Gastroesophageal sphincter (tissue), 4 donors: ENCODE measurements around the gene ELOB. TPM values are rescaled to one million over a fixed set of nuclear protein-coding genes. Genes with fewer than 3 reads are reported as not detected.

Source experiments
- ATAC-seq: fragments of 150-250 bp; one replicate; pipeline ENCODE4 v1.9.1; 2016; ENCODE audit warnings: mild to moderate bottlenecking, moderate library complexity
- H3K27ac ChIP-seq, 4 donors: fragments of 200-600 bp; sonication (generic) in 3 of 4; 1 replicate in 3 of 4; 2 replicates in 1 of 4; pipeline ENCODE4 v1.5.1; 2016 to 2019
- H3K27me3 ChIP-seq: fragments of 200-600 bp; sonication (generic); one replicate; pipeline ENCODE4 v1.5.1; 2019
- H3K36me3 ChIP-seq, 2 donors: fragments of 200-600 bp; sonication (generic); one replicate each; pipeline ENCODE4 v1.5.1; 2019; ENCODE audit warnings: control low read depth in 1 of 2
- H3K4me1 ChIP-seq, 3 donors: fragments of 200-600 bp; sonication (generic); 1 replicate in 2 of 3; 2 replicates in 1 of 3; pipeline ENCODE4 v1.5.1; 2016 to 2019; ENCODE audit warnings: control low read depth in 2 of 3
- H3K4me3 ChIP-seq, 2 donors: fragments of 200-600 bp; sonication (generic); one replicate each; pipeline ENCODE4 v1.5.1; 2019; ENCODE audit warnings: mild to moderate bottlenecking in 1 of 2, moderate library complexity in 1 of 2
- H3K9me3 ChIP-seq, 3 donors: fragments of 200-600 bp; sonication (generic); one replicate each; pipeline ENCODE4 v1.5.1; 2017 to 2019; ENCODE audit warnings: control low read depth in 2 of 3
- CTCF ChIP-seq, 4 experiments: fragments of 200-600 bp in 2 of 4; fragments of 450-650 bp in 2 of 4; sonication (generic) in 1 of 4; IDR thresholded peaks; one replicate each; pipeline ENCODE4 v1.5.1; 2017 to 2019; ENCODE audit warnings: antibody characterized with exemption in 4 of 4, mild to moderate bottlenecking in 2 of 4, moderate library complexity in 2 of 4
- EP300 ChIP-seq: sonication (generic); formaldehyde crosslinking; IDR thresholded peaks from one replicate; pipeline ENCODE4 v1.6.1; 2017; ENCODE audit warnings: antibody characterized with exemption, mild to moderate bottlenecking
- POLR2A ChIP-seq, 2 donors: fragments of 450-650 bp; IDR thresholded peaks; one replicate each; pipeline ENCODE4 v1.6.1; 2017; ENCODE audit warnings: antibody characterized with exemption in 2 of 2, mild to moderate bottlenecking in 2 of 2, moderate library complexity in 1 of 2
- POLR2AphosphoS5 ChIP-seq: sonication (generic); formaldehyde crosslinking; IDR thresholded peaks from one replicate; pipeline ENCODE4 v1.6.1; 2017; ENCODE audit warnings: antibody characterized with exemption
- WGBS, 2 donors: methylation state at CpG; one replicate each; pipeline ENCODE4 v1.1.5; 2018; ENCODE audit warnings: low coverage in 1 of 2; 5-methylcytosine and 5-hydroxymethylcytosine counted together
- total RNA-seq, 4 donors: library from RNA; depleted of rRNA; stranded (reverse); fragments of >200 nt; gene quantifications; one replicate each; pipeline ENCODE4 v1.1.0, GENCODE V29; 2016

The ELOB gene
- total RNA-seq, 4 donors from 2014 or later: 216 to 269 (median 251) TPM

- Histone ChIP-seq H3K4me3 (no peak overlapping the region), H3K4me1 (no peaks in the 10 kb centered on the region), H3K27me3 (peaks cover 84% of the 10 kb centered on the region), H3K36me3 (no peaks in the 10 kb centered on the region), H3K9me3 (peaks cover 0 to 9% (median 0%) of the 10 kb centered on the region in 3 donors), H3K27ac (no peak overlapping the region)
- no peak for TF ChIP-seq POLR2AphosphoS5
- no peak for TF ChIP-seq EP300
- no peak for TF ChIP-seq CTCF (IDR thresholded peaks at IDR 0.05)
- TF ChIP-seq POLR2A (IDR thresholded peaks at IDR 0.05): no peak
- 70 to 92% methylated on average over 2 to 3 of the region's 3 CpGs for WGBS, 2 donors
- no peak for ATAC-seq
Observed at GRCh38 chr16:2809149-2809760, 32.2 kb upstream of the ELOB start.

- no peak for TF ChIP-seq POLR2A (IDR thresholded peaks at IDR 0.05)
- no peak for TF ChIP-seq CTCF (IDR thresholded peaks at IDR 0.05)
- TF ChIP-seq POLR2AphosphoS5: no peak
- no peak for TF ChIP-seq EP300
- H3K27me3 ChIP-seq: peaks cover 74% of the 10 kb centered on the region
- H3K4me3 ChIP-seq: no peak overlapping the region
- no peak for ATAC-seq
- H3K36me3 ChIP-seq: no peaks in the 10 kb centered on the region
- no peak overlapping the region for H3K27ac ChIP-seq
- H3K9me3 ChIP-seq: peaks cover 0 to 19% (median 0%) of the 10 kb centered on the region in 3 donors
- no peaks in the 10 kb centered on the region for H3K4me1 ChIP-seq
- WGBS, 2 donors: 81 to 93% methylated on average over 5 to 6 of the region's 7 CpGs
Observed at GRCh38 chr16:2808181-2808580, 31.1 kb upstream of the ELOB start.

- no peak overlapping the region for H3K27ac ChIP-seq
- ATAC-seq: no peak
- H3K9me3 ChIP-seq: peaks cover 0 to 26% (median 0%) of the 10 kb centered on the region in 3 donors
- peaks cover 57% of the 10 kb centered on the region for H3K27me3 ChIP-seq
- no peaks in the 10 kb centered on the region for H3K4me1 ChIP-seq
- H3K36me3 ChIP-seq: no peaks in the 10 kb centered on the region
- TF ChIP-seq POLR2AphosphoS5: no peak
- TF ChIP-seq EP300: no peak
- no peak for TF ChIP-seq POLR2A (IDR thresholded peaks at IDR 0.05)
- TF ChIP-seq CTCF (IDR thresholded peaks at IDR 0.05): no peak
- H3K4me3 ChIP-seq: no peak overlapping the region
- WGBS, 2 donors: 75% methylated on average over 1 of the region's 5 CpGs; no CpG with 5 or more reads in 1 of the 2 donors
Observed at GRCh38 chr16:2806286-2806685, 29.2 kb upstream of the ELOB start.

GRCh38 chr16:2804728-2805127 lies 27.6 kb upstream of the ELOB start:
- Histone ChIP-seq H3K27ac (no peak overlapping the region), H3K36me3 (no peaks in the 10 kb centered on the region), H3K4me1 (no peaks in the 10 kb centered on the region), H3K9me3 (peaks cover 0 to 26% (median 0%) of the 10 kb centered on the region in 3 donors), H3K27me3 (peaks cover 43% of the 10 kb centered on the region), H3K4me3 (no peak overlapping the region)
- no peak for ATAC-seq
- TF ChIP-seq EP300: no peak
- TF ChIP-seq POLR2AphosphoS5: no peak
- no peak for TF ChIP-seq POLR2A (IDR thresholded peaks at IDR 0.05)
- no peak for TF ChIP-seq CTCF (IDR thresholded peaks at IDR 0.05)
- WGBS, 2 donors: 83% methylated on average over 1 of the region's 4 CpGs; no CpG with 5 or more reads in 1 of the 2 donors

GRCh38 chr16:2803545-2804195 lies 26.6 kb upstream of the ELOB start:
- no peak for TF ChIP-seq EP300
- no peak for TF ChIP-seq POLR2A (IDR thresholded peaks at IDR 0.05)
- no peak for TF ChIP-seq POLR2AphosphoS5
- TF ChIP-seq CTCF (IDR thresholded peaks at IDR 0.05): no peak
- Histone ChIP-seq H3K27ac (no peak overlapping the region), H3K4me3 (no peak overlapping the region), H3K4me1 (no peaks in the 10 kb centered on the region), H3K36me3 (no peaks in the 10 kb centered on the region), H3K9me3 (peaks cover 0 to 26% (median 0%) of the 10 kb centered on the region in 3 donors), H3K27me3 (peaks cover 49% of the 10 kb centered on the region)
- ATAC-seq: no peak
- WGBS, 2 donors: 88% methylated on average over 3 of the region's 3 CpGs; no CpG with 5 or more reads in 1 of the 2 donors
